ENCODE results near the gene DNAJC16. TPM values are rescaled to one million over a fixed set of nuclear protein-coding genes. Genes with fewer than 3 reads are reported as not detected.

DNAJC16 gene
- total RNA-seq, 1 donor from 2014 or later: 32.5 TPM

GRCh38 chr1:15524283-15525049 is 2.2 kb upstream of the DNAJC16 start:
- TF ChIP-seq CTCF (IDR thresholded peaks at IDR 0.05; ENCODE audit: partially characterized antibody, unreplicated experiment): no peak
- H3K4me1 Mint-ChIP-seq (ENCODE audit: low read depth, unreplicated experiment): peaks cover 8% of the 10 kb centered on the region
- peaks cover 9% of the 10 kb centered on the region for H3K27me3 Mint-ChIP-seq (ENCODE audit: unreplicated experiment)
- peaks cover 1% of the 10 kb centered on the region for H3K36me3 Mint-ChIP-seq (ENCODE audit: unreplicated experiment)
- peak; percentile 100 for DNase-seq
- peaks cover 6% of the 10 kb centered on the region for H3K9me3 Mint-ChIP-seq (ENCODE audit: unreplicated experiment)
- peak overlapping the region; percentile 98 for H3K27ac Mint-ChIP-seq (ENCODE audit: unreplicated experiment)
- H3K4me3 Mint-ChIP-seq (ENCODE audit: unreplicated experiment): peak overlapping the region; percentile 92

GRCh38 chr1:15525050-15526020 is 1.3 kb upstream of the DNAJC16 start:
- TF ChIP-seq CTCF (IDR thresholded peaks at IDR 0.05; ENCODE audit: partially characterized antibody, unreplicated experiment): no peak
- H3K4me3 Mint-ChIP-seq (ENCODE audit: unreplicated experiment): peak overlapping the region; percentile 92
- H3K27ac Mint-ChIP-seq (ENCODE audit: unreplicated experiment): peak overlapping the region; percentile 80
- peaks cover 7% of the 10 kb centered on the region for H3K9me3 Mint-ChIP-seq (ENCODE audit: unreplicated experiment)
- no peak for DNase-seq
- H3K36me3 Mint-ChIP-seq (ENCODE audit: unreplicated experiment): no peaks in the 10 kb centered on the region
- H3K4me1 Mint-ChIP-seq (ENCODE audit: low read depth, unreplicated experiment): peaks cover 8% of the 10 kb centered on the region
- H3K27me3 Mint-ChIP-seq (ENCODE audit: unreplicated experiment): peaks cover 9% of the 10 kb centered on the region

GRCh38 chr1:15526021-15526489 is 593 bp upstream of the DNAJC16 start:
- Mint-ChIP-seq H3K4me3 (ENCODE audit: unreplicated experiment) (peak overlapping the region; percentile 92), H3K9me3 (ENCODE audit: unreplicated experiment) (peaks cover 7% of the 10 kb centered on the region), H3K36me3 (ENCODE audit: unreplicated experiment) (no peaks in the 10 kb centered on the region), H3K27ac (ENCODE audit: unreplicated experiment) (peak overlapping the region; percentile 80), H3K27me3 (ENCODE audit: unreplicated experiment) (peaks cover 9% of the 10 kb centered on the region), H3K4me1 (ENCODE audit: low read depth, unreplicated experiment) (peaks cover 8% of the 10 kb centered on the region)
- no peak for TF ChIP-seq CTCF (IDR thresholded peaks at IDR 0.05; ENCODE audit: partially characterized antibody, unreplicated experiment)
- DNase-seq: no peak

GRCh38 chr1:15531003-15531402 is 4.4 kb downstream of the DNAJC16 start:
- no peak overlapping the region for H3K27ac Mint-ChIP-seq (ENCODE audit: unreplicated experiment)
- DNase-seq: no peak
- peaks cover 2% of the 10 kb centered on the region for H3K4me1 Mint-ChIP-seq (ENCODE audit: low read depth, unreplicated experiment)
- no peaks in the 10 kb centered on the region for H3K36me3 Mint-ChIP-seq (ENCODE audit: unreplicated experiment)
- peaks cover 2% of the 10 kb centered on the region for H3K9me3 Mint-ChIP-seq (ENCODE audit: unreplicated experiment)
- H3K4me3 Mint-ChIP-seq (ENCODE audit: unreplicated experiment): no peak overlapping the region
- TF ChIP-seq CTCF (IDR thresholded peaks at IDR 0.05; ENCODE audit: partially characterized antibody, unreplicated experiment): no peak
- H3K27me3 Mint-ChIP-seq (ENCODE audit: unreplicated experiment): no peaks in the 10 kb centered on the region

Measured in glutamatergic neuron (in vitro differentiated cells).